HepG2 (cell line): ENCODE data around the gene FARSB. TPM values are rescaled to one million over a fixed set of nuclear protein-coding genes. Genes with fewer than 3 reads are reported as not detected.
A peak's percentile ranks its signal among the peaks of the same experiment; 100 is the strongest.

Experiments used
- CCAR2 ChIP-seq: fragments of 200-400 bp; formaldehyde crosslinking; optimal IDR thresholded peaks from 2 replicates; pipeline ENCODE3; 2018; ENCODE audit warnings: low read depth, mild to moderate bottlenecking, low read length, moderate library complexity
- CENPBD1 ChIP-seq: sonication (generic); formaldehyde crosslinking; IDR thresholded peaks from 2 replicates; pipeline ENCODE4 v1.8.0; 2022; ENCODE audit warnings: missing genetic modification reagents, low read depth, mild to moderate bottlenecking, borderline replicate concordance
- CHD2 ChIP-seq: IDR thresholded peaks from 2 replicates; pipeline ENCODE4 v1.6.1; 2011; ENCODE audit warnings: low read depth, low read length, improper control_type of control experiment
- CSRNP1 ChIP-seq: sonication (generic); formaldehyde crosslinking; IDR thresholded peaks from 2 replicates; pipeline ENCODE4 v1.8.1; 2023; ENCODE audit warnings: mild to moderate bottlenecking, missing genetic modification reagents
- EEA1 ChIP-seq: sonication (generic); formaldehyde crosslinking; IDR thresholded peaks from 2 replicates; pipeline ENCODE4 v1.5.1; 2020; ENCODE audit warnings: mild to moderate bottlenecking, missing genetic modification reagents, borderline replicate concordance
- ETV6 ChIP-seq: sonication (generic); formaldehyde crosslinking; conservative IDR thresholded peaks from 2 replicates; pipeline ENCODE4 v1.4.0; 2020; ENCODE audit warnings: missing genetic modification reagents
- GATAD1 ChIP-seq: IDR thresholded peaks from 2 replicates; pipeline ENCODE4 v1.6.1; 2016; ENCODE audit warnings: missing genetic modification reagents, missing compliant biosample characterization
- IRX3 ChIP-seq: sonication (generic); formaldehyde crosslinking; IDR thresholded peaks from 2 replicates; pipeline ENCODE4 v1.8.1; 2023; ENCODE audit warnings: mild to moderate bottlenecking, low read depth, missing genetic modification reagents, borderline replicate concordance
- NR0B2 ChIP-seq: sonication (generic); formaldehyde crosslinking; IDR thresholded peaks from 2 replicates; pipeline ENCODE4 v1.4.0; 2020; ENCODE audit warnings: mild to moderate bottlenecking, missing genetic modification reagents
- SMC3 ChIP-seq: IDR thresholded peaks from 2 replicates; pipeline ENCODE4 v1.6.1; 2011; ENCODE audit warnings: low read length, improper control_type of control experiment
- SP5 ChIP-seq: IDR thresholded peaks from 2 replicates; pipeline ENCODE4 v1.6.1; 2016; ENCODE audit warnings: low read depth, borderline replicate concordance
- TERF1 ChIP-seq: sonication (generic); formaldehyde crosslinking; IDR thresholded peaks from 2 replicates; pipeline ENCODE4 v1.8.0; 2022; ENCODE audit warnings: mild to moderate bottlenecking, missing genetic modification reagents, moderate library complexity
- THAP7 ChIP-seq: sonication (generic); formaldehyde crosslinking; IDR thresholded peaks from 2 replicates; pipeline ENCODE4 v1.8.1; 2023; ENCODE audit warnings: mild to moderate bottlenecking, missing genetic modification reagents
- TRIM22 ChIP-seq: fragments of 450-650 bp; IDR thresholded peaks from 2 replicates; pipeline ENCODE4 v1.6.1; 2017
- ZFP1 ChIP-seq: IDR thresholded peaks from 2 replicates; pipeline ENCODE4 v1.6.1; 2016
- ZFP36L2 ChIP-seq: sonication (generic); formaldehyde crosslinking; IDR thresholded peaks from 2 replicates; pipeline ENCODE4 v1.4.0; 2020; ENCODE audit warnings: missing genetic modification reagents
- ZNF282 ChIP-seq: fragments of 450-650 bp; IDR thresholded peaks from 2 replicates; pipeline ENCODE4 v1.6.1; 2018; ENCODE audit not compliant: partially characterized antibody
- ZNF354B ChIP-seq: sonication (generic); formaldehyde crosslinking; IDR thresholded peaks from 2 replicates; pipeline ENCODE4 v1.8.0; 2022; ENCODE audit warnings: mild to moderate bottlenecking, missing genetic modification reagents
- ZNF362 ChIP-seq: sonication (generic); formaldehyde crosslinking; IDR thresholded peaks from 2 replicates; pipeline ENCODE4 v1.4.0; 2020; ENCODE audit warnings: missing genetic modification reagents, mild to moderate bottlenecking, borderline replicate concordance
- ZNF552 ChIP-seq: sonication (generic); formaldehyde crosslinking; IDR thresholded peaks from 2 replicates; pipeline ENCODE4 v1.9.0; 2022; ENCODE audit warnings: missing genetic modification reagents, mild to moderate bottlenecking, borderline replicate concordance
- ZNF605 ChIP-seq: sonication (generic); formaldehyde crosslinking; IDR thresholded peaks from 2 replicates; pipeline ENCODE4 v1.8.0; 2022; ENCODE audit warnings: mild to moderate bottlenecking, missing genetic modification reagents
- ZNF83 ChIP-seq: sonication (generic); formaldehyde crosslinking; IDR thresholded peaks from 2 replicates; pipeline ENCODE4 v1.4.0; 2020; ENCODE audit warnings: missing genetic modification reagents, mild to moderate bottlenecking, borderline replicate concordance
- polyA plus RNA-seq, 8 experiments: library from polyadenylated mRNA; depleted of rRNA in 3 of 8; stranded (reverse) in 7 of 8; unstranded in 1 of 8; fragments of >200 nt; fragmentation: Illumina TruSeq in 4 of 8; extraction: Trizol in 4 of 8; gene quantifications; 2 replicates each; pipeline versions ENCODE4 v1.2.1 to v1.2.3, GENCODE V29; 2011 to 2016; ENCODE audit warnings: low read depth in 4 of 8, missing spikeins in 1 of 8, mixed read lengths in 1 of 8; ENCODE audit not compliant: insufficient read depth in 1 of 8
- total RNA-seq, 5 experiments: library from RNA; depleted of rRNA; stranded (reverse); fragments of >200 nt; fragmentation: Illumina TruSeq; extraction: Trizol; gene quantifications; 2 replicates each; pipeline ENCODE4 v1.2.3, GENCODE V29; 2016; ENCODE audit warnings: low read depth in 1 of 5

Gene FARSB
- total and polyA plus RNA-seq, 2 of the 13 experiments (the other 11 are each of a cell fraction or from before 2014, with no cell fraction given), result 23.3 to 45.9 TPM

- TF ChIP-seq ZFP1 (CRISPR knock-in tag) (peak; percentile 41; the same call in 1 of the 2 replicates), ZNF605 (CRISPR knock-in tag) (peak; percentile 86; the same call in 1 of the 2 replicates), CSRNP1 (peak; percentile 91), EEA1 (peak; percentile 89; the same call in 1 of the 2 replicates), SP5 (CRISPR knock-in tag) (peak; percentile 31; the same call in 1 of the 2 replicates), TRIM22 (no peak), ZNF83 (no peak), ETV6 (no peak; the same call in 1 of the 2 replicates), GATAD1 (CRISPR knock-in tag) (peak; percentile 92), ZNF362 (CRISPR knock-in tag) (peak; percentile 42; the same call in 1 of the 2 replicates), TERF1 (CRISPR knock-in tag) (no peak), ZNF552 (CRISPR knock-in tag) (peak; percentile 45; the same call in 1 of the 2 replicates), CHD2 (0 out of 2 replicates have a peak, but pooled peaks have one; percentile 15), SMC3 (no peak), ZNF354B (CRISPR knock-in tag) (0 out of 2 replicates have a peak, but pooled peaks have one; percentile 89), IRX3 (CRISPR knock-in tag) (peak; percentile 67; the same call in 1 of the 2 replicates), CCAR2 (no peak), ZNF282 (no peak), ZFP36L2 (no peak), THAP7 (CRISPR knock-in tag) (no peak), CENPBD1 (CRISPR knock-in tag) (no peak), NR0B2 (peak; percentile 98)
Measured at GRCh38 chr2:222655787-222656525, at the start of gene FARSB (continued).
